HG03175 (cell line): ENCODE measurements around the gene NOD1.
"Not testable (repeated sequence)": the region's sequence is repeated elsewhere in the genome, so short reads cannot be mapped to it uniquely, and the experiment has no call there.

Experiments used
- ATAC-seq: cut with Tn5 transposase; IDR thresholded peaks from one replicate; pipeline ENCODE4 v1.9.1; 2021; ENCODE audit warnings: mild to moderate bottlenecking, moderate library complexity; ENCODE audit not compliant: unreplicated experiment

The NOD1 gene

GRCh38 chr7:30504301-30505173, 26.0 kb upstream of the NOD1 start, which contains the start of gene GGCT:
Gene GGCT, minus strand, starts transcription at chr7:30504829. Its CDS starts 120 bp downstream, at chr7:30504709.
- peak; percentile 99 for ATAC-seq

- ATAC-seq, result no peak
Observed at GRCh38 chr7:30503274-30504212, 25.0 kb upstream of the NOD1 start.

- ATAC-seq, result no peak
Observed at GRCh38 chr7:30502470-30503251, 24.1 kb upstream of the NOD1 start.

GRCh38 chr7:30501264-30501663, 22.7 kb upstream of the NOD1 start:
- no peak for ATAC-seq

GRCh38 chr7:30493228-30493627, 14.6 kb upstream of the NOD1 start:
- ATAC-seq, result no peak

GRCh38 chr7:30491417-30491816, 12.8 kb upstream of the NOD1 start:
- no peak for ATAC-seq

GRCh38 chr7:30487371-30487770, 8.8 kb upstream of the NOD1 start:
- no peak for ATAC-seq

- ATAC-seq, result no peak
Observed at GRCh38 chr7:30485667-30486066, 7.1 kb upstream of the NOD1 start.

- not testable (repeated sequence) for ATAC-seq
Observed at GRCh38 chr7:30481416-30481815, 2.8 kb upstream of the NOD1 start.

GRCh38 chr7:30479202-30480120, 877 bp upstream of the NOD1 start:
- ATAC-seq, result no peak

- no peak for ATAC-seq
Observed at GRCh38 chr7:30476459-30477145, 2.0 kb downstream of the NOD1 start.

- no peak for ATAC-seq
Observed at GRCh38 chr7:30475580-30475979, 3.0 kb downstream of the NOD1 start.

GRCh38 chr7:30474893-30475292, 3.7 kb downstream of the NOD1 start:
- ATAC-seq, result no peak

- ATAC-seq, result no peak
Observed at GRCh38 chr7:30474485-30474884, 4.1 kb downstream of the NOD1 start.

GRCh38 chr7:30473903-30474302, 4.7 kb downstream of the NOD1 start:
- ATAC-seq, result no peak

GRCh38 chr7:30472784-30473775, 5.5 kb downstream of the NOD1 start:
- no peak for ATAC-seq

GRCh38 chr7:30472081-30472783, 6.4 kb downstream of the NOD1 start:
- no peak for ATAC-seq
